HG02763 (cell line): Measurements from ENCODE around the gene MRGPRE.

Source experiments
- ATAC-seq: cut with Tn5 transposase; IDR thresholded peaks from one replicate; pipeline ENCODE4 v1.9.1; 2021; ENCODE audit warnings: mild to moderate bottlenecking, moderate library complexity; ENCODE audit not compliant: unreplicated experiment

The MRGPRE gene

GRCh38 chr11:3214420-3214699, 17.9 kb downstream of the MRGPRE start:
- no peak for ATAC-seq

GRCh38 chr11:3213659-3214419, 18.4 kb downstream of the MRGPRE start:
- ATAC-seq = no peak

DNA sequence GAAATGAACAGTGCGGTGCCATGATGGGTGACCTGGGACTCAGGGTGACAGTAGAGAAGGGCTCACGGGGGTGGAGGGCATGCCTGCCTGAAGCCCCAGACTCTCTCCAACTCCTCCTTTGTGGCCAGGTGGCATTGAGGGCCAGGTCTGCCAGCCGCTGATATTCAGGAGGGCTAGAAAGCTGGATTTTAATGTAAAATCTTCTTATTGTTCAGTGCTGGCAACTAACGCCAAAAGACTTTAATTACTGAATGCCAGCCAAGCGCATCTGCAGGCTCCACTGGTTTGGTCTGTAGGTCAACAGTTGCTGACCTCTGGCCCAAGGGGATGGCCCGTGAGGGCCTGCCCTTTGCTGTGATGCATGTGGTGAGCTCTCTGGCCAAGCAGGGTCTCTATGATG, 23.9 kb downstream of the MRGPRE start:
- ATAC-seq = no peak

DNA sequence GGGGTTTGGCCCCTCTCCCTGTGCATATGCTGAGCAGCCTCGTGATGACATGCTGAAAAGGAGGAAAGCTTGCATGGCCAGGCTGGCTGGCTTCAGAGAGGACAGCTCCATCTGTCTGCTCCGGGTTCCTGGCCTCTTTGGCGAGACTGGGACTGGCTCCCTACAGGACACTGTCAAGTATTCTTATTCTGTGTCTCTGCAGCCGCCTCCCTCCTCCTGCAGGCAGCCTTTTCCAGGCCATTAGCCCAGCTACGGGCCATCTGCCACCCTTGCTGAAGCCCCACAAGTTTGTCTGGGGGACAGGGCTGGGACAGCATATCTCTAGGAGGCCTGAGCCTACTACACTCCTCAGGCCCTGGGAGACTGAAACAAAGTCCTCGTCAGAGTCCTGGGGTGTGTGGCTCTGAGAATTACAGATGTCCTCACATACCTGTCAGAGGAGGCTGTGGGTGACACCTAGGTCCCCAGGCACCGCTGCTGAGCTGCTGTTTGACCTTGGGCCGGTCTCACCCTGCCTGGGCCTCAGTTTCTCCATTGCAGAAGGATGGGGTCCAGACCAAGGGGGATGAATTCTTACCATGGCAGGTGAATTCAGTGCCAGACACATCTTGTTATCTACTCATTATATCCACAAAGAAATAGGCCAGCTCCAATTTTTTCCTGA, 24.6 kb downstream of the MRGPRE start:
- ATAC-seq = no peak

DNA sequence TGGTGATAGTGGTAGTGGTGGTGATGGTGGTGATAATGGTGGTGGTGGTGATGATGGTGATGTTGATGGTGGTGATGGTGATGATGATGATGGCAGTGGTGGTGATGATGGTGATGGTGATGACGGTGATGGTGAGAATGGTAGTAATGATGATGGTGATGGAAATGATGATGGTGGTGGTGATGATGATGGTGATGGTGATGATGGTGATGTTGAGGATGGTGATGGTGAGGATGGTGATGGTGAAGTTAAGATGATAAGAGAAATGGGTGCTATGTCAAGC, 25.4 kb downstream of the MRGPRE start:
- no peak for ATAC-seq

GRCh38 chr11:3206156-3206921, 25.9 kb downstream of the MRGPRE start:
- no peak for ATAC-seq

- ATAC-seq = no peak
Observed at GRCh38 chr11:3205261-3206155, 26.7 kb downstream of the MRGPRE start.

DNA sequence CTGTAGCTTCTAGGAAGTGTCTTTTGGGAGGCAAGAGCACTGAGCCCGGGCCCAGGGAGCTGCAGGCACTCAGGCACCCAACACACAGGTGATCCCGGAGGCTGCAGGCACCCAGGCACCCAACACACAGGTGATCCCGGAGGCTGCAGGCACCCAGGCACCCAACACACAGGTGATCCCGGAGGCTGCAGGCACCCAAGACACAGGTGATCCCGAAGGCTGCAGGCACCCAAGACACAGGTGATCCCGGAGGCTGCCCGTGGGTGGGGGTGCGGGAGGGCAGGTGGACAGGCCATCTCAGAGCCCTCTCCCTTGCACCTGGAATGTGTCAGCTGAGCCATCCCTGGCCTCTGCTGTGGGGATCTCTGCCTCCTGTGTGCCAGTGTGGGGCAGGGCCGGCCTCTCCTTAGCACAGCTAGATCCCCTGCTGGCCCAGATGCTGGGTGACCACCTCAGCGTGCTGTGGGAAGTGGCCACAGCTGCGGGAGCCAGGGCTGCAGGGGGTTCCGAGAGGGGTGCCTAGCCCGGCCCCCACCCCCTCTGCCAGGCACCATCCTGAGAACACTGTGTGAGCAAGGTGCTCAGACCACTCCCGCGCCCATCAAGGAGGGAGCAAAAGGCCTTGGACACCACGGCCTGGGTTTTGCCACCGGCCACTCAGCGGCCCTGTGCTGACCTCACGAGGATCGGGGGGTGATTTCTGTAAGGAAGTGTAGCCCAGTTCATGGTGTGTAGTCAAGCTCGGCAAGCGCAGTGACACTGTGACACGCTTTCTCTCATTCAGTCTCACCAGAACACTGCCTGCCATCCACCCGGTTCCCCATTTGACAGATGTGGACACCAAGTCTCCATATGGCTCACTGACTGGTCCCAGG, 27.8 kb downstream of the MRGPRE start:
- no peak for ATAC-seq

DNA sequence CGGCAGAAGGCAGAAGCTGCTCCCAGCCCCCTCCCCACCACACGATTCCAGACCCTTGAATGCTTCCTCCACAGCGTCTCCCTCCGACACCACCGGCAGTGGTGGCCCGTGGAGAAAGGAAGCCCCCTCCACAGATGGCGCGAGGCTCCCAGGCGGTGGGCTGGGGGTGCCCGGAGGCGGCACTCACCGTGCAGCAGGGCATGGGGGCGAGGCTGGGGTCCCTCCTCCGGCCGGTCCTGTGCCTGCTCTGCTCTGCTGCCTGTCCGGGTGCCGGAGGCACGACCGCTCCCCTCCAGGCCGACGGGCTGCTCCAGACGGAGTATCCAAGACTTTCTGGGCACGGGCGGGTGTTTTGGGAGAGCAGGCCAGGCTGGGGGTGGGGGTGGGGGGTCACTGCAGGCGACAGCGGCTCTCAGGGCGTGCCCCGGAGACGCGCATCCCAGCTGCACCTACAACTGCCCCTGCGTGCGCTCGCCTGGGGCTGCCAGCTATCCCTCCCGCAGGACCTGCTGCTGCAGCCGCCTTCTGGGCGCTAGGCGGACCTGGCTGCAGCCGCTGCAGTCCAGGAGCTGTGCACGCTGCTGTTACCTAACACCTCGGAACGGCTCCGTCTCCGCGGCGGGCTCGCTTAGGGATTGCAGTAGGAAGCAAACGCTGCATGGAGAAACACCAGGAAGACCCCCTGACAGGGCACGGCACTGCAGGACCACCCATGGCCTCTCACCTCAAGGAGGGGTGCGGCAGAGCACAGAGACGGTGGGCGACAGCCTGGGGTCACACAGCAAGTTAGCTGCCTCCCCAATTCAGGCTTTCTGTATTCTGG, 28.8 kb downstream of the MRGPRE start:
- ATAC-seq = no peak

DNA sequence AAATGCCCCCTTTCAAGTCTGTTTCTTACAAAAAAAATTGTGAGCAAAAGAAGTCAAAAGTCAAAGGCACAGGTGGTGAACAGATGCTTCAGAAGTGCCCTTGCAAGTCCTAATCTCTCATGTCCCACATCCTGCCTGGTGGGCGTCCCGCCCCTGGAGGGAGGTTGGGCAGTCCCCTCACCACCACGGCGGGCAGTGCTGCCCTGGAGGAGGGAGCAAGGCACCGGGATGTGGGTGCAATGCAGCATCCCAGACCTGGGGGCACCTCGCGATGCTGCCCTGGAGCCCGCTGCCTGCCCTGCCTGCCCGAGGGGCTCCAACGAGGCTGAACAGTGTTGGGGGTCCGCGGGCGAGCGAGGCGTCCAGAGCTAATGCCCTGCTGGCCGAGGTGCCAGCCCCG, 29.5 kb downstream of the MRGPRE start:
- no peak for ATAC-seq

DNA sequence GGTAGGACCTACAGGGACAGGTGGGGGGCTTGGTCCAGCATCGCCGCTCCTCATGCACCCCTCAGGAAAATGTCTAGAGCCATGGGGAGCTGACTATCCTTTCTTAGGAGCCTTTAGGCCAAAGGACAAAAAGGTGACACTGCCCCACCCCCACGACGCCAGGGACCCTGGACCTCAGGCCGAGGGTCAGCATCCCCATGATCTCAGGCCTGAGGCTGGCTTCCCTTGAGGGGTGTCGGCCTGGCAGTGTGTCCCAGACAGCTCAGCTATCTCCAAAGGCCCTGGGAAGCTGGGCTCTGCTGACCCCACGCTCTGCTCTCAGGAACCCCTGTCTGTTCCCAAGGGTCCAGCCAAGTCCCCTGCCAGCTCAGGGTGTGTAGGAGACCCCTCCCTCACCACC, 29.9 kb downstream of the MRGPRE start:
- ATAC-seq = no peak

DNA sequence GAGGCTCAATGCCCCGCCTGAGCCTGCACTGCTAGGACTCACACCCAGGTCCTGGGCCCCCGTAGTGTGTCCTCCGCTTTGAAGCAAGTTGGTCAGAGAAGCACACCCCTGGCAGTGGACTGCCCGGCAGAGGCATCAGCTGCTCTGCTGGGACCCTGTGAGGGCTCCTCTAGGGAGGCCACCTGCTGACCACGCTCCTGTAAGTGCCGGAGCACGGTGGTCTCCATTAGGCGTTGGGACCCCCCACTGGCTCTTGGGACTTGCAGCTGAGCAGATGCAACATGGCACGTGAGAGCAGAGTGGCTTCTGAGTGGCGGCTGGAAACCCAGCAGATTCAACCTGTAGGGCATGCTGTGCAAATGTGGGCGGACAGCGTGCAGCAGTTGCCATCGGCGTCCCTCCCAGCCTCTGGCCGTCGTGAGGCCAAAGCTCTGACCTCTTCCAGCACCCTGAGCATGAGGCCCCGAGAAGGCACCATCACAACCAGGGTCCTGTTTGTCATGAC, 30.5 kb downstream of the MRGPRE start:
- ATAC-seq = no peak

DNA sequence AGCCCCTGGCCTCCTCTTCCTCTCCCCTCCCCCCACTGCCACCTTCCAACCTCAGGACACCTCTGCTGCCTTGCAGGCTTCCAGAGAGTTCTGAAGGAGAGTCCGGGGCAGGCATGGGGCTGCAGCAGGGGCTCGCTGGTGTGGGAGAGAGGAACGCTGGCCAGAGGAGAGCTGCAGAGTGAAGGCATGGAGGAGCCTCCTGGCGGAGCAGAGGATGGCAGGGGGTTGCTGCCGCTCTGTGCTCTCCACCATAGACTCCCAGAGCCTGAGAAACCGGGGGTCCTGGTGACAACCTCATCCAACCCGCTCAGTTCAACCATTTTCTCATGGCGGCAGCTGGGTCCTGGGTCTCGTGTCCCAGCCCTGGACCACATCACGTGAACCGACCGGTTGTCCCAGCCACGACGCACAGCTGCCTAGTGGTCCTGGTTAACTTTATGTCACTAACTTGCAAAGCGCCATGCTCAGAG, 31.1 kb downstream of the MRGPRE start:
- ATAC-seq = no peak

- no peak for ATAC-seq
Observed at GRCh38 chr11:3200388-3201111, 31.7 kb downstream of the MRGPRE start.

DNA sequence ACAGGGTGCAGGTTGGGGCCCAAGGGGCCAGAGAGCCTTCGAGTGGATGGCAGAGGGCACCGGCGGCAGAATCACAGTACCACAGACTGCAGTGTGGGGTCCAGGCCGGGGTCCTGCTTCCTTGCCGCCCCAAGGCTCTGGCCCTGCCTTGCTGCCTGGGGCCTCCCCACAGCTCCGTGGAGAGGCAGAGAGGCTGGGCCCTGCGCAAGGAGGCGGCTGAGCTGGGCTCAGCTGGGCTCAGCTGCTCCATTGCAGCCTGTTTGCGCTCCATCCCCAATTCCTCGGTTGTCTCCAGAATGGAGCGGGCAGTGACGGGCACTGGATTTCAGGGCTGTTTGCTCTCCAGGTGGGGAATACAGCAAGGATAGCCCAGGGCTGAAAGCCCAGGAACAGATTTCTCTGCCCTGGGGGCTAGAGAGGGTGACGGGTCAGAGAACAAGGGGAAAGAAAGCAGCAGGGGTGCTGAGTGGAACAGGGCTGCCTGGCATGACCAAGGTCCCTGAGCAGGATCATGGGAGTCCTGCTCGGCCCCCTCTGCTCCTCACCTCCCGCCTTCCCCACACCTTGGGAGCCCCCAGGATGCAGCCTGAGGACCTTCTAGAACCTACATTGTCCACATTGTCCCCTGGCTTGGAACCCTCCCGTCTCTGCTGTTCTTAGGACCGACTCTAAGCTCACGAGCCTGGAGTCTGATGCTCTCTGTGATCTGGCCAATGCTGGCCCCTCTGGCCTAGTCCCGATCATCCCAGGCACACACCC, 32.5 kb downstream of the MRGPRE start:
- no peak for ATAC-seq

GRCh38 chr11:3198815-3199214, 33.4 kb downstream of the MRGPRE start:
- ATAC-seq = no peak

- ATAC-seq = no peak
Observed at GRCh38 chr11:3197878-3198528, 34.2 kb downstream of the MRGPRE start.
